MM.1S (cell line): ENCODE data around the gene NPLOC4.

Experiments
- EZH2 ChIP-seq: fragments of 300-600 bp; sonication (generic); optimal IDR thresholded peaks from 2 replicates; pipeline ENCODE3; 2017; ENCODE audit warnings: low read depth, mild to moderate bottlenecking, antibody characterized with exemption, low read length, mixed read lengths
- EZH2phosphoT487 ChIP-seq: fragments of 300-600 bp; sonication (generic); IDR thresholded peaks from 2 replicates; pipeline ENCODE4 v1.6.1; 2018; ENCODE audit warnings: antibody characterized with exemption, low read length
- TF ChIP-seq, protein P1 (sequence below): fragments of 300-600 bp; sonication (generic); IDR thresholded peaks from 2 replicates; pipeline ENCODE4 v1.5.1; 2016; ENCODE audit warnings: antibody characterized with exemption, low read length, mixed read lengths

DNA sequence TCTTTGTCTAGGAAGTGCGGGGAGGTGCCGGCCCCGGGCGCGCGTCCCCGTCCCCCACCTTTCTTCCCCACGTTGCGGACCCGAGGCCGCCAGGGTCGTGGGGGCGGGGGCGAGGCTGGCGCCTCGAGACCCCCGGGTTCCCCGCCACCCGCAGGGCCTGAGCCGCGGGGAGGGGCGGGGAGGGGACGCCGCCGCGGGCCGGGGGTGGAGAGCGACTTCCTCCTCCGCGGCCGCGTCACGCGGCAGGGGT is 122.5 kb downstream of the NPLOC4 start:
- TF ChIP-seq, protein P1, sequence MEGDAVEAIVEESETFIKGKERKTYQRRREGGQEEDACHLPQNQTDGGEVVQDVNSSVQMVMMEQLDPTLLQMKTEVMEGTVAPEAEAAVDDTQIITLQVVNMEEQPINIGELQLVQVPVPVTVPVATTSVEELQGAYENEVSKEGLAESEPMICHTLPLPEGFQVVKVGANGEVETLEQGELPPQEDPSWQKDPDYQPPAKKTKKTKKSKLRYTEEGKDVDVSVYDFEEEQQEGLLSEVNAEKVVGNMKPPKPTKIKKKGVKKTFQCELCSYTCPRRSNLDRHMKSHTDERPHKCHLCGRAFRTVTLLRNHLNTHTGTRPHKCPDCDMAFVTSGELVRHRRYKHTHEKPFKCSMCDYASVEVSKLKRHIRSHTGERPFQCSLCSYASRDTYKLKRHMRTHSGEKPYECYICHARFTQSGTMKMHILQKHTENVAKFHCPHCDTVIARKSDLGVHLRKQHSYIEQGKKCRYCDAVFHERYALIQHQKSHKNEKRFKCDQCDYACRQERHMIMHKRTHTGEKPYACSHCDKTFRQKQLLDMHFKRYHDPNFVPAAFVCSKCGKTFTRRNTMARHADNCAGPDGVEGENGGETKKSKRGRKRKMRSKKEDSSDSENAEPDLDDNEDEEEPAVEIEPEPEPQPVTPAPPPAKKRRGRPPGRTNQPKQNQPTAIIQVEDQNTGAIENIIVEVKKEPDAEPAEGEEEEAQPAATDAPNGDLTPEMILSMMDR: no peak
- TF ChIP-seq EZH2 (no peak), EZH2phosphoT487 (no peak)
